LNCaP clone FGC (cell line): Measurements from ENCODE around the gene MYH6.
"Not testable (repeated sequence)": the region's sequence is repeated elsewhere in the genome, so short reads cannot be mapped to it uniquely, and the experiment has no call there.

Experiments used
- DNase-seq: peaks from one replicate; pipeline ENCODE4 v3.0.0-alpha.2; 2011; ENCODE audit warnings: low read depth
- H3K4me3 ChIP-seq: 2 replicates; pipeline ENCODE4 v1.5.1; 2011; ENCODE audit warnings: mild to moderate bottlenecking, low read depth, low read length, control low read depth
- CTCF ChIP-seq: IDR thresholded peaks from 2 replicates; pipeline ENCODE4 v1.5.1; 2012; ENCODE audit warnings: mild to moderate bottlenecking; ENCODE audit not compliant: control insufficient read depth, insufficient read depth; ENCODE audit errors: extremely low read depth

MYH6 gene

GRCh38 chr14:23421594-23421993 lies 13.5 kb upstream of the MYH6 start:
- no peak for DNase-seq
- TF ChIP-seq CTCF = no peak
- H3K4me3 ChIP-seq = no peak overlapping the region

GRCh38 chr14:23419646-23420045 lies 11.6 kb upstream of the MYH6 start:
- H3K4me3 ChIP-seq, DNase-seq: not testable (repeated sequence)

- TF ChIP-seq CTCF = no peak
These were observed 9.9 kb upstream of the MYH6 start for GRCh38 chr14:23418021-23418420.

GRCh38 chr14:23417269-23417668 lies 9.2 kb upstream of the MYH6 start:
- not testable (repeated sequence) for H3K4me3 ChIP-seq, DNase-seq

More at GRCh38 chr14:23418021-23418420, 9.9 kb upstream of the MYH6 start:
- H3K4me3 ChIP-seq = no peak overlapping the region
- no peak for DNase-seq

- TF ChIP-seq CTCF = no peak
- DNase-seq = no peak
- no peak overlapping the region for H3K4me3 ChIP-seq
These were observed 8.7 kb upstream of the MYH6 start for GRCh38 chr14:23416801-23417200.

GRCh38 chr14:23415821-23416778 lies 8.0 kb upstream of the MYH6 start:
- no peak for TF ChIP-seq CTCF
- H3K4me3 ChIP-seq = no peak overlapping the region
- no peak for DNase-seq

- no peak overlapping the region for H3K4me3 ChIP-seq
- no peak for DNase-seq
- no peak for TF ChIP-seq CTCF
These were observed 7.1 kb upstream of the MYH6 start for GRCh38 chr14:23414906-23415820.
